Pancreas (tissue), 10 donors: Measurements from ENCODE around the gene TAAR1. TPM values are rescaled to one million over a fixed set of nuclear protein-coding genes. Genes with fewer than 3 reads are reported as not detected.

Experiments used
- ATAC-seq, 4 donors: fragments of 200-7000 bp; cut with Tn5 transposase; one replicate each; pipeline versions ENCODE4 v1.8.0 to v1.9.1; 2020; ENCODE audit warnings: mild to moderate bottlenecking in 4 of 4, moderate library complexity in 4 of 4
- DNase-seq, 6 donors: peaks; one replicate each; pipeline ENCODE4 v3.0.0-alpha.2; 2020
- FAIRE-seq: peaks from 2 replicates; lab custom pipeline; 2012; peaks lifted over from hg19 to GRCh38; lab: Jason Lieb, UNC
- H3K27ac ChIP-seq, 4 donors: fragments of 200-600 bp; sonication (generic); 1 replicate in 3 of 4; 2 replicates in 1 of 4; pipeline versions ENCODE4 v1.5.0 to v1.8.0; 2020
- H3K27me3 ChIP-seq, 4 donors: fragments of 200-600 bp; one replicate each; pipeline ENCODE4 v1.8.0; 2021
- H3K36me3 ChIP-seq, 3 donors: fragments of 200-600 bp; sonication (generic) in 1 of 3; one replicate each; pipeline versions ENCODE4 v1.5.0 to v1.8.0; 2020 to 2021
- H3K4me1 ChIP-seq, 3 donors: fragments of 200-600 bp; one replicate each; pipeline ENCODE4 v1.8.0; 2021
- H3K4me3 ChIP-seq, 4 donors: fragments of 200-600 bp; sonication (generic) in 2 of 4; one replicate each; pipeline versions ENCODE4 v1.5.0 to v1.8.0; 2020 to 2021
- H3K9me3 ChIP-seq, 4 donors: fragments of 200-600 bp; one replicate each; pipeline ENCODE4 v1.8.0; 2021
- CTCF ChIP-seq, 4 donors: fragments of 200-600 bp; sonication (generic) in 3 of 4; IDR thresholded peaks; one replicate each; pipeline versions ENCODE4 v1.5.0 to v1.8.0; 2021; ENCODE audit warnings: antibody characterized with exemption in 4 of 4
- WGBS, 2 donors: extraction: QIAGEN DNeasy Blood & Tissue Kit; methylation state at CpG; one replicate each; pipeline ENCODE4 v1.1.7; 2013; 5-methylcytosine and 5-hydroxymethylcytosine counted together
- intact Hi-C, 3 donors: fragments of 100-400 bp; cut with DNase I; formaldehyde crosslinking; loops; one replicate each; pipeline versions ENCODE4 v1.11.1 to v1.14.2; 2022
- polyA plus RNA-seq, 2 donors: library from polyadenylated mRNA; stranded (reverse); fragments of 200-250 nt; gene quantifications; one replicate each; pipeline ENCODE4 v1.2.3, GENCODE V29; 2013
- total RNA-seq, 6 donors: library from RNA; stranded (reverse); fragmentation: NEBNext Ultra II Directional in 4 of 6; extraction: Animal tissue kit (Norgen Biotek cat#: 25700) in 4 of 6; gene quantifications; one replicate each; pipeline versions ENCODE4 v1.2.1 to v1.2.4, GENCODE V29; 2021 to 2023
- donor health status: healthy with polysubstance abuse.
- donor health status: DM: no; HTN: no; CAD: no; lungs with moderate emphysema.
- donor health status: DM: no; HTN: no; CAD: no.
- donor health status: control.
- donor health status: control.
- donor health status: Bipolar disorder and iron deficiency.
- donor health status: DM: yes; HTN: yes; CAD: no.
- donor health status: DM: no; HTN: no; CAD: no.
- donor health status: DM: no; HTN: no; CAD: no.
- donor health status: DM: yes; HTN: yes; CAD: no.

The TAAR1 gene
- total and polyA plus RNA-seq, 8 donors = 0.33 TPM; not detected in 7

DNA sequence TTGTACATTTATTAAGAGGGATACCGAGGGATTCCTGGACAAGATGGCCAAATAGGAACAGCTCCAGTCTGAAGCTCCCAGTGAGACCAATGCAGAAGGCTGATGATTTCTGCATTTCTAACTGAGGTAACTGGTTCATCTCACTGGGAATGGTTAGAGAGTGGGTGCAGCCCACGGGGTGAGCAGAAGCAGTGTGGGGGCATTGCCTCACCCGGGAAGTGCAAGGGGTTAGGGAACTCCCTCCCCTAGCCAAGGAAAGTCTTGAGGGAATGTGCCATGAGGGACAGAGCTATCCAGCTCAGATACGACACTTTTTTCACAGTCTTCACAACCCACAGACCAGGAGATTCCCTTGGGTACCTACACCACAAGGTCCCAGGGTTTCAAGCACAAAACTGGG is 24.2 kb downstream of the TAAR1 start:
- TF ChIP-seq CTCF (IDR thresholded peaks at IDR 0.05) = no peak
- no peak for DNase-seq
- H3K27ac ChIP-seq = no peak overlapping the region
- H3K9me3 ChIP-seq = no peaks in the 10 kb centered on the region
- no peak overlapping the region for H3K4me3 ChIP-seq
- no peak for ATAC-seq
- intact Hi-C loops = no loop called here
- H3K4me1 ChIP-seq = no peaks in the 10 kb centered on the region
- no peak for FAIRE-seq
- WGBS, 2 donors = 71 to 83% methylated on average over 4 of the region's 4 CpGs
- no peaks in the 10 kb centered on the region for H3K36me3 ChIP-seq
- no peaks in the 10 kb centered on the region for H3K27me3 ChIP-seq

DNA sequence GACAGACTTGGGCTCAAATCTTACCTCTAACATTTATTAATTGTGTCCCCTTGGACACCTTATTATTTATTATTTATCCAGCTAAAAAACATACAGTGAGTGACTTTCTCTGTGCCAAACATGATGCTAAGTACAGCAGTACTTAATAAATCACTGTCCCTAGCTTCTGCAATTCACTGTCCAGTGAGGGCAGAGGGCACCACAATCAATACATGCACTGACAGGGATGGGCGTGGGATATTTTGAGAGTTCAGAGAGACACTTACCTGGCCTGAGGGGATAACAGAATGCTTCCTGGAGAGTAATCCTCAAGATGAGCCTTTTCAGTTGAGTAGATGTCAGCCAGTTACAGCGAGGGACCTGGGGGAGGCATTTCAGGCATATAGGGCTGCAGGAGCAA is 25.6 kb downstream of the TAAR1 start:
- no peaks in the 10 kb centered on the region for H3K9me3 ChIP-seq
- 85 to 89% methylated on average over 2 of the region's 2 CpGs for WGBS, 2 donors
- no peak overlapping the region for H3K4me3 ChIP-seq
- no peak for DNase-seq
- TF ChIP-seq CTCF (IDR thresholded peaks at IDR 0.05) = no peak
- H3K4me1 ChIP-seq = no peaks in the 10 kb centered on the region
- FAIRE-seq = no peak
- H3K27me3 ChIP-seq = no peaks in the 10 kb centered on the region
- intact Hi-C loops = no loop called here
- H3K27ac ChIP-seq = no peak overlapping the region
- no peak for ATAC-seq
- no peaks in the 10 kb centered on the region for H3K36me3 ChIP-seq

DNA sequence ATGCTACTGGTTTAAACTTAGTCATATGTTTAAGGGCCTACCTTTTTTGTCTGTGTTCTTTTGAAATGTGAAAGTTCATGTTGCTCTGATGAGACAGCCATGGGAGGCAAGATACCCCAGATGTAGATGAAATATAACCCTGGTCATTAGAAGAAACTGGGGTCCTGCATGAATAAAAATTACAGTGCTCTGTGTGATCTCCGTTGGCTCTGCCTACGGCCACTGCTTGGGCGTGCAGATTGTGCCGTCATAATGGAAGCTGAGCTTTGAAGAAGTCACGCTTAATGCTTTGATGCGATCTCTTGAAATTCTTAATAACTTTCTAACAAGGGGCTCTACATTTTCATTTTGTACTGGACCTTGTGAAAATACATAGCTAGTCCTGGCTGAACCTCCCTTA is 34.8 kb downstream of the TAAR1 start, which contains the start of gene TAAR2:
TSS of gene TAAR2 (minus strand) at position 101 of the 400 bp plus-strand sequence. CDS start at position 101, 0 bp downstream.
- ATAC-seq = no peak
- no peak for FAIRE-seq

GRCh38 chr6:132623106-132623845 is 35.7 kb downstream of the TAAR1 start:
- DNase-seq = no peak
- no peak for FAIRE-seq

More for the DNA sequence above, 34.8 kb downstream of the TAAR1 start, which contains the start of gene TAAR2:
- Histone ChIP-seq H3K27me3 (no peaks in the 10 kb centered on the region), H3K9me3 (no peaks in the 10 kb centered on the region), H3K4me1 (no peaks in the 10 kb centered on the region), H3K4me3 (no peak within 1 kb of the TSS), H3K27ac (no peak within 1 kb of the TSS), H3K36me3 (no peaks in the 10 kb centered on the region)
- TF ChIP-seq CTCF (IDR thresholded peaks at IDR 0.05) = no peak
- no peak for DNase-seq
- intact Hi-C loops = no loop called here
- WGBS, 2 donors = 94 to 96% methylated on average over 6 of the region's 6 CpGs

More at GRCh38 chr6:132623106-132623845, 35.7 kb downstream of the TAAR1 start:
- Histone ChIP-seq H3K4me3 (no peak overlapping the region), H3K9me3 (no peaks in the 10 kb centered on the region), H3K36me3 (no peaks in the 10 kb centered on the region), H3K27me3 (no peaks in the 10 kb centered on the region), H3K4me1 (no peaks in the 10 kb centered on the region), H3K27ac (no peak overlapping the region)
- intact Hi-C loops = no loop called here
- TF ChIP-seq CTCF (IDR thresholded peaks at IDR 0.05) = no peak
- ATAC-seq = no peak
- 58 to 75% methylated on average over 6 of the region's 6 CpGs for WGBS, 2 donors
